GM21619 (cell line): ENCODE results near the gene DNMT3B.
"Not testable (repeated sequence)": the region's sequence is repeated elsewhere in the genome, so short reads cannot be mapped to it uniquely, and the experiment has no call there.

Source experiments
- ATAC-seq: cut with Tn5 transposase; IDR thresholded peaks from one replicate; pipeline ENCODE4 v1.9.1; 2021; ENCODE audit not compliant: unreplicated experiment

The DNMT3B gene

GRCh38 chr20:32762754-32763201, 593 bp downstream of the DNMT3B start:
- ATAC-seq: no peak

- no peak for ATAC-seq
Measured at GRCh38 chr20:32763202-32764004, 1.2 kb downstream of the DNMT3B start.

DNA sequence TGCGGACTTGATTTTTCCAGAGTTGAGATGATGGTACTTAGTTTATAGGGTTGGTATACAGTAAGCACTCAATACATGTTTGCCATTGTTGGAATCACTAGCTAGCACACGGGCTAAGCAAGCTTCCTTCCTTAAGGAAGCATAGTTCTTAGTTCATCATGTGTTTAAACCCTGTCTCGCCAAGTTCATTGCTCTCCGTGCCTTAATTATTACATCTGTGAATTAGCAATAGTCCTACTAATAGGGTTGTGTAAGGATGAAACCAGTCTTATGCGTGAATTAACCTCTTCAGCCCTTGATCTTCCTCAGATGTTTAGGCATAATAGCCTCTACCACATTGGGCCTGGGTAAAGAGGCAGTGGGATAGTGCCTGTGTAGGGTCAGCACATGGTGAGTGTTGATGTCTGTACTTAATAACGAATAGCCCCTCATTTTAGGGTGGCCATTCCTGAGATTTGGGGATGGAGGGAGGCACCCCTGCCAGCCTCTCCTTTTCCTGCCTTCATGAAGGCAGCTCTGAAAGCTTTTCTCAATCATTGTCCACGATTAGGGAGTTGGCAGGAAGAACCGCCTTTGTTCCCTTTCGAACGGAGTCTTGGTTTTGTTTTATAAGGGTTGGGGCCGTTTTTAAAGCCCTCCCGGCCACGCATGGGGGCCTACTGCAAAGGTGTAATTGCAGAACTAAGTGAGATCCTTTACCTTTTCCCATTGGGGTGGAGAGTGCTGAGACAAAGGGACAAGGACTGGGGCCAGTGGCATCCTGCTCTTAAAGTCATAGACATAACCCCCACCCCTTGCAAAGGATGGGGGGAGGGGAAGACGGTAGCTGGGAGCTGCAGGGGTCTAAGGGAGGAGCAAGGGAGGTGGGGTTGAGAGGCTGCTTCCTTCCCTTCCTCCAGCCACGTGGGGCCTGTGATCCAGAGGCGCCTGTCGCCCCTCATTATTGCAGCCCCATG, 2.1 kb downstream of the DNMT3B start:
- ATAC-seq: no peak

GRCh38 chr20:32765230-32765875, 3.2 kb downstream of the DNMT3B start:
- ATAC-seq: not testable (repeated sequence)

DNA sequence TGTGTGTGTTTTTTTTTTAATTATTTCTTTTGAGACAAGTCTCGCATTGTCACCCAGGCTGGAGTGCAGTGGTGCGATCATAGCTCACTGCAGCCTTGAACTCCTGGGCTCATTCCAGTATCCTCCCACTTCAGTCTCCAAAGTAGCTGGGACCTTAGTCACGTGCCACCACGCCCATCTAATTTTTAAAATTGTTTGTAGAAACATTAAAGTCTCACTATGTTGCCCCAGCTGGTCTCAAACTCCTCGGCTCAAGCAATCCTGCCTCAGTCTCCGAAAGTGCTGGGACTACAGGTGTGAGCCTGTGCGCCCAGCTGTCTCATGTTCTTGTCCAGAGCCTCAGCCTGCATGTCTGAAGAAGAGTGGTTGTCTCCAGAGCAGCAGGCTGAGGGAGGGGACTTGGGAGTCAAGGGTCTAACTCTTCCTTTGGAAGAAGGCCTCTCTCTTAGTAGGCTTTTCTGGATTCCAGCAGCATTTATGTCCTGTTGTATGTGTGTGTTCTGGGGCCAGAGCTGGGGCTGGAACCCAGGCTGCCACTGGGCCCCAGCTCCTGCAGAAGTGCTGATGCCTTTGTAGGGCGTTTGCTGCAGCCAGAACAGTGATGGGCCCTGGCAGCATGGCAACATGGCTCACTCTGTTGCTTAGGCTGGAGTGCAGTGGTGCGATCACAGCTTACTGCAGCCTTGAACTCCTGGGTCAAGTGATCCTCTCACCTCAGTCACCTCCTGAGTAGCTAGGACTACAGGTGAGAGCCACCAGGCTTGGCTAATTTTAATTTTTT, 5.4 kb downstream of the DNMT3B start:
- no peak for ATAC-seq

GRCh38 chr20:32772046-32772445, 9.9 kb downstream of the DNMT3B start:
- no peak for ATAC-seq

DNA sequence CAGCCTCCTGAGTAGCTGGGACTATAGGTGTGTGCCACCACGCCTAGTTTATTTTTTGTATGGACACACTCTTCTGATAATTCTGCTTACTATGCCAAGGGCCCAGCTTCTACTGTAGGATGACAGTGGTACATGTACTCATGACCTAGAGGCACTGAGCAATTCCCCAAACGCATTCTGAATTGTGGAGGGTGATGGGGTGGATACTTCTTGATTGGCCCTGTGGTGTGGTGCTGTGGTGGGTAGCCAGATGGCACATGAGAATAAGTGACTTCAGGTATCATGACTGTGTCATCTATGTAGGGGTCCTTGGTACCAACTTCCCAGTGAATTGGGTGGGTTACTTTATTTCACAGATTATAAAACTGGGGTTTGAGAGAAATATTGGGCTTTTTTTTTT, 11.0 kb downstream of the DNMT3B start:
- no peak for ATAC-seq

- no peak for ATAC-seq
Measured at GRCh38 chr20:32773855-32774254, 11.7 kb downstream of the DNMT3B start.

DNA sequence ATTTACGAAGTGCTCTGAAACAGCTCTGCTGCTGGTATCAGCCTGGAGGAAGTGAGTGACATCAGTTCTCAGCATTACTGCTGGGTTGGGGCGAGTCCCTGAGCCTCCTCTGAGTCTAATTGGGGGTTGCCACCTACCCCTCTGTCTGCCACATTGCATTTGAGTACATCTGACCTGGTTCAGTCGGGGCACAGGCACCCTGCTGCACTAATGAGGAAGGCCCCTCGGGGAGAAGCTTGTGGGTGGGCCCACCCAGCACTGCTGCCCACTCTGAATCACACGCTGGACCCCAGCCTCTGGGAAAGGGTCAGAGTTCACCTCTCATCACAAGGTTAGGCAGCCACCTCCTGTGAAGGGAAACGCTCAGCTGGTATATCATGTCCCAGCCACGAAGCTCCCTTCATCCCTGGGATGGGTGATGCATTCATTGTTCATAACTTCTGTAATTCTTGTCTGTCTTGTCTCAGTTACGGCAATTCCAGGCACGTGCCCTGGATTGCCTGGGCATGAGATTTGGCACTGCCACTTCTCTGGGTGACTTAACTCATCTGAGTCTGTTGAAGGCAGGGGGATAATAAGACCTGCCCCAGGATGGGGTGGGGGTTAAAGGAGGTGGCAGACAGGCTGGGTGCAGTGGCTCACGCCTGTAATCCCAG, 13.3 kb downstream of the DNMT3B start:
- ATAC-seq: no peak

- no peak for ATAC-seq
Measured at GRCh38 chr20:32777177-32777956, 15.2 kb downstream of the DNMT3B start.

DNA sequence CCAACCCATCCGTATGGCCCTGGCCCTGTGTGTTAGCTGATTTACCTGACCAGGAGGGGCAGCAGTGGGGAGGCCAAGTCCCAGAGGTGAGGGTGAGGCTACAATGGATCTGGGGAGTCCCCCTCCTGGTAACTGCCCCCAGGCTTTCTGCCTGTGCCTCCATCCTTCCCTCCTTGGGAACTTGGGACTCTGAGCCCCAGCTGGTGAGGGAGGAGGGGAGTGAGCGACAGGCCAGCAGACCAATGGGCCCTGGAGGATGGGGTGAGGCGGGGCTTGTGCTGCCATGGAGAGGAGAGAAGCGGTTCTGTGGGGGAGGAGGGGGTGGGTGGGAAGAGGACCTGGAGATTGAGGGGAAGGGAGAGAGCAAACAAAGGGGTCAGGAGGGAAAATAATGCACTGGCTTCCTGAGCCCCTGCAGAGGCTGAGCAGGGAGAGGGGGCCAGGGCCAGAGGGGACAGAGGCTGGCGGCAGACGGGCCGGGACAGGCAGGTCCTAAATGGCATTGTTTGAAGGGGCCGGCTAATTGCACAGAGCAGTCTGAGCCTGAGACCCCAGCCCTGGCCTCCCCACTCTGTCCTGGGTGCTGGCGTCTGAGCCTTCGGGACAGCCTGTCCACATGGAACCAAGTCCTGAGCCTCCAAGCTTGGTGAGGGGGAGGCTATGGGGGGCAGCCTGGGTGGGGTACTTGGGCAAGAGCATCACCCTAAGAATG, 17.5 kb downstream of the DNMT3B start:
- ATAC-seq: no peak

DNA sequence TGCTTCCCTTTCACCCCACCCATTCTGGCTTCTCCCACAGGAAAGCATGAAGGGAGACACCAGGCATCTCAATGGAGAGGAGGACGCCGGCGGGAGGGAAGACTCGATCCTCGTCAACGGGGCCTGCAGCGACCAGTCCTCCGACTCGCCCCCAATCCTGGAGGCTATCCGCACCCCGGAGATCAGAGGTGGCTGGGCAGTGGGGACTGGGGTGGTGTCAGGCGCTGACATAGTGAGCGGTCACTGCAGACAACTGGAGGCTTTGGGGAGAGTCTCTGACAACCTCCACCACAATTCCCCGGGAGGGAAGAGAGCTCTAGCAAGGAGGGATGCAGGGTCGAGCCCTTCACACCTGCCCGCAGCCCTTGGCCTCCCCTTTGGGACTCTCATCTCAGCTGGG, 18.1 kb downstream of the DNMT3B start:
- ATAC-seq: no peak

DNA sequence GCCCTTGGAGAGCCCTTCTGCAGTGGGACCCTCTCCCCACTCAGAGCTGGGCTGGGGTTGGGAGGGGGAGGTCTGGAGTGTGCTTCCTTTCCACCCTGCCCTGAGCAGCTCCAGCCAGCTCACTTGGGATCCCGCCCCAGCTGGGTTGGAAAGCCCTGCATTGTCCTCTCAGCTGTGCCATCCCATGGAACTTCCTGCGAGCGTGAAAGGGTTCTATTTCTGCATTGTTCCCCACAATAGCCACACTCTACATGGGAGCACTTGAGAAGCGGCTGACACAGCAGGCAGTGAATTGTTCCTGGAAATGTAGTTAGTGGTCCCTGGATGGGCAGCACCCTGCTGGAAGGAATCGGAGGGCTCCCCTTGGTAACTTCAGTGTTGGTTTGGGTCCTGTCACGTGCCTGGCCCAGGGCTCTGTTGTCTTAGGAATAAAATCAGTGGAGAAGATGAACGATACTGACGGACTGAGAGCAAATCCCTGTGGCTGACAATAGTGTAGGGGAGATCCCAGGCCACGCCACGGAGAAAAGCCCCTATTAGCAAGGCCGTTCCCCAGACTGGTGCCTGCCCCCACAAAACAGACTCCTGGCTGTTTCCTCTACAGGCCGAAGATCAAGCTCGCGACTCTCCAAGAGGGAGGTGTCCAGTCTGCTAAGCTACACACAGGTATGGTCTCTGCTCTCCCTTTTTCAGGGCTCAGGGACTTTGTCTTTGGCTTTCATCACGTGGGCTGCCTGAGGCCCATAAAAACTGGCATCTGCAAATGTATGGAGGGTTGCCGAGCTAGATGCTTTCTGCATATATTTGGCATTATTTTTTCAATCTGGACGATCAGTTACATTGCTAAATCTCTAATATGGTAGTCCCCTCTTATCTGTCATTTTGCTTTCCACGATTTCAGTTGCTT, 18.8 kb downstream of the DNMT3B start:
- no peak for ATAC-seq

GRCh38 chr20:32784369-32785080, 22.3 kb downstream of the DNMT3B start:
- no peak for ATAC-seq

DNA sequence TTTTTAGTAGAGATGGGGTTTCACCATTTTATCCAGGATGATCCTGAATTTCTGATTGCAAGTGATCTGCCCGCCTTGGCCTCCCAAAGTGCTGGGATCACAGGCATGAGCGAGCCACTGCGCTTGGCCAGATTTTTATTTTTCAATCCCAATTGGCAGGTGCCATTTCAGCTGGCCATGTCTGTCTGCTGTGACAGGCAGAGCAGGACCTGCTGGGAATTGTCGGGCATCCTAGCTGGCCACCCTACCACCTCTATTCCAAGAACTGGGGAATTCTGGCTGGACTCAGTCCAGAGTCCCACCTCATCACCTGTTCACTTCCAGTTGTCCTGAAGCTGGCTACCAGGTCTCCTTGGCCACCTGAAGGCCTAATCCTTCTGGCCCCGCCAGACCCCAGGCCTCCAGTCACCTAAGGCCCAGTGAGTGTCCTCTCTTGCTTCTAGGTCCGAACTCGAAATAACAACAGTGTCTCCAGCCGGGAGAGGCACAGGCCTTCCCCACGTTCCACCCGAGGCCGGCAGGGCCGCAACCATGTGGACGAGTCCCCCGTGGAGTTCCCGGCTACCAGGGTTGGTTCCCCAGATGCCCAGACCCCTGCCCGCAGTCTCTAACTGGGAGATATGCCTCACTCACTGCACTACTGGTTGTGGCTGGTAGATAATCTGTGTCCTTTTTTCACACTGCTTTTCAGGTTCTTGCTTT, 24.0 kb downstream of the DNMT3B start:
- no peak for ATAC-seq

DNA sequence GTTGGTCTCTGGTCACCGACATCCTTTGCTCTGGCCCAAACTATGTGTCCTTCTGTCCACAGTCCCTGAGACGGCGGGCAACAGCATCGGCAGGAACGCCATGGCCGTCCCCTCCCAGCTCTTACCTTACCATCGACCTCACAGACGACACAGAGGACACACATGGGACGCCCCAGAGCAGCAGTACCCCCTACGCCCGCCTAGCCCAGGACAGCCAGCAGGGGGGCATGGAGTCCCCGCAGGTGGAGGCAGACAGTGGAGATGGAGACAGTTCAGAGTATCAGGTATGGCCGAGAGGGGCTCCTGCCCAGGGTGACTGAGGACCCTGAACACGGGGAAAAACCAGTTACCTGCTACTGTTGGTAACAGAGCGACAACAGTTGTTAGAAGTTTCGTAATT, 25.0 kb downstream of the DNMT3B start:
- no peak for ATAC-seq
